Hematopoietic multipotent progenitor cell treated with erythropoietin and hydrocortisone succinate and interleukin-3 and kit ligand, for 4 days (in vitro differentiated cells): ENCODE data around the gene CLEC11A.
A peak's percentile ranks its signal among the peaks of the same experiment; 100 is the strongest.
"Not testable (repeated sequence)": the region's sequence is repeated elsewhere in the genome, so short reads cannot be mapped to it uniquely, and the experiment has no call there.

Source experiments
- DNase-seq: peaks from one replicate; pipeline ENCODE4 v3.0.0-alpha.2; 2015

CLEC11A gene

GRCh38 chr19:50723735-50724521 lies 764 bp downstream of the CLEC11A start:
- no peak for DNase-seq

- DNase-seq = peak; percentile 100
Observed at GRCh38 chr19:50724522-50725217, 1.5 kb downstream of the CLEC11A start.

- DNase-seq = no peak
Observed at GRCh38 chr19:50725218-50725910, 2.2 kb downstream of the CLEC11A start.

GRCh38 chr19:50725911-50726230 lies 2.7 kb downstream of the CLEC11A start:
- DNase-seq = no peak

GRCh38 chr19:50728084-50728737 lies 5.0 kb downstream of the CLEC11A start:
- peak; percentile 97 for DNase-seq

- no peak for DNase-seq
Observed at GRCh38 chr19:50729894-50730293, 6.7 kb downstream of the CLEC11A start.

- no peak for DNase-seq
Observed at GRCh38 chr19:50735869-50736268, 12.7 kb downstream of the CLEC11A start.

GRCh38 chr19:50736338-50736737 lies 13.2 kb downstream of the CLEC11A start:
- no peak for DNase-seq

GRCh38 chr19:50739132-50739913 lies 16.2 kb downstream of the CLEC11A start:
- no peak for DNase-seq

GRCh38 chr19:50739914-50740426 lies 16.8 kb downstream of the CLEC11A start:
- no peak for DNase-seq

- no peak for DNase-seq
Observed at GRCh38 chr19:50741179-50741933, 18.2 kb downstream of the CLEC11A start.

GRCh38 chr19:50743537-50743936 lies 20.4 kb downstream of the CLEC11A start:
- DNase-seq = no peak

GRCh38 chr19:50745221-50745620 lies 22.1 kb downstream of the CLEC11A start:
- DNase-seq = no peak

GRCh38 chr19:50747141-50747540 lies 24.0 kb downstream of the CLEC11A start:
- not testable (repeated sequence) for DNase-seq

GRCh38 chr19:50749490-50749889 lies 26.3 kb downstream of the CLEC11A start:
- no peak for DNase-seq

GRCh38 chr19:50750010-50750409 lies 26.8 kb downstream of the CLEC11A start:
- DNase-seq = no peak

GRCh38 chr19:50753879-50754278 lies 30.7 kb downstream of the CLEC11A start:
- DNase-seq = no peak

- DNase-seq = not testable (repeated sequence)
Observed at GRCh38 chr19:50756244-50756643, 33.1 kb downstream of the CLEC11A start.

GRCh38 chr19:50757624-50758023 lies 34.5 kb downstream of the CLEC11A start:
- DNase-seq = not testable (repeated sequence)

GRCh38 chr19:50759076-50759475 lies 35.9 kb downstream of the CLEC11A start:
- DNase-seq = not testable (repeated sequence)

- peak; percentile 75 for DNase-seq
Observed at GRCh38 chr19:50759886-50760285, 36.7 kb downstream of the CLEC11A start.
